ENCODE results near the gene GLIS2.
A peak's percentile ranks its signal among the peaks of the same experiment; 100 is the strongest.

Gene GLIS2

GRCh38 chr16:4369007-4369733 is 53.3 kb downstream of the GLIS2 start:
- DNase-seq (ENCODE audit: low read depth in 1 of 2, low spot score in 1 of 2), result no peak

- DNase-seq (ENCODE audit: low read depth in 1 of 2, low spot score in 1 of 2), result no peak
Measured at GRCh38 chr16:4370151-4370550, 54.3 kb downstream of the GLIS2 start.

- no peak for DNase-seq (ENCODE audit: low read depth in 1 of 2, low spot score in 1 of 2)
Measured at GRCh38 chr16:4370570-4371356, 54.9 kb downstream of the GLIS2 start.

GRCh38 chr16:4371357-4372000 is 55.6 kb downstream of the GLIS2 start, which contains the start of gene VASN:
VASN (plus strand) TSS chr16:4371848; CDS start chr16:4380878, 9,030 bp downstream.
- peak; percentile 54 to 56 for DNase-seq (ENCODE audit: low read depth in 1 of 2, low spot score in 1 of 2)

GRCh38 chr16:4372001-4372577 is 56.2 kb downstream of the GLIS2 start:
- no peak for DNase-seq (ENCODE audit: low read depth in 1 of 2, low spot score in 1 of 2)

GRCh38 chr16:4372578-4373355 is 56.9 kb downstream of the GLIS2 start:
- no peak for DNase-seq (ENCODE audit: low read depth in 1 of 2, low spot score in 1 of 2)

GRCh38 chr16:4373356-4373908 is 57.6 kb downstream of the GLIS2 start:
- no peak for DNase-seq (ENCODE audit: low read depth in 1 of 2, low spot score in 1 of 2)

GRCh38 chr16:4373909-4374742 is 58.3 kb downstream of the GLIS2 start:
- DNase-seq (ENCODE audit: low read depth in 1 of 2, low spot score in 1 of 2), result no peak

GRCh38 chr16:4375717-4376116 is 59.9 kb downstream of the GLIS2 start:
- DNase-seq (ENCODE audit: low read depth in 1 of 2, low spot score in 1 of 2), result no peak

GRCh38 chr16:4376126-4376892 is 60.4 kb downstream of the GLIS2 start:
- no peak for DNase-seq (ENCODE audit: low read depth in 1 of 2, low spot score in 1 of 2)

GRCh38 chr16:4376893-4377572 is 61.2 kb downstream of the GLIS2 start:
- DNase-seq (ENCODE audit: low read depth in 1 of 2, low spot score in 1 of 2), result no peak

- DNase-seq (ENCODE audit: low read depth in 1 of 2, low spot score in 1 of 2), result no peak
Measured at GRCh38 chr16:4377573-4378154, 61.8 kb downstream of the GLIS2 start.

GRCh38 chr16:4378161-4378666 is 62.3 kb downstream of the GLIS2 start:
- no peak for DNase-seq (ENCODE audit: low read depth in 1 of 2, low spot score in 1 of 2)

- no peak for DNase-seq (ENCODE audit: low read depth in 1 of 2, low spot score in 1 of 2)
Measured at GRCh38 chr16:4378999-4379690, 63.3 kb downstream of the GLIS2 start.

- DNase-seq (ENCODE audit: low read depth in 1 of 2, low spot score in 1 of 2), result no peak
Measured at GRCh38 chr16:4380119-4381063, 64.5 kb downstream of the GLIS2 start.

Data from activated CD4-positive, alpha-beta T cell treated with anti-CD3 and anti-CD28 coated beads, Interleukin-2, amount 50 U/mL, for 24 hours (primary cell).